Stimulated activated CD4-positive, alpha-beta T cell treated with anti-CD3 and anti-CD28 coated beads, Interleukin-1b, Interleukin-23, amount 100 ng/mL, for 1 hour (primary cell): ENCODE results near the gene CTIF.

Source experiments
- DNase-seq, 2 donors: peaks; one replicate each; pipeline ENCODE4 v3.0.0-alpha.2; 2020; ENCODE audit warnings: low read depth in 2 of 2

The CTIF gene

DNA sequence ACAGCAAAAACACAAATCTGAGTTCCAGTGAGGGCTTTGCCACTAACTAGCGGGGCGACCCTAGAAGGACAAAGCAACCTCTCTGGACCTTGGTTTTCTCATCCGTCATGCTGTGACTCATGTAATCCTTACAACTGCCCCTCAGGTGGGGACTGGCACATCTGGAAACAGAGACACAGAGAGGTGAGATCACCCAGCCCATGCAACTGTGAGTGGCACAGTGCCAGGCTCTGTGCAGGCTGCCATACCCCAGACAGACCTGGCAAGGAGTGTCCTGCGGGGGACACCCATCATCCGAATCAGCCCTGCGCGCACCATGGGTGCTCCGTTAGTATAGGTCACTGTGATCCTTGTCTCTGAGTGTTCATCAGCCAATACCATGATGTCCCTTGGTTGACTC lies 213.6 kb downstream of the CTIF start:
- DNase-seq: no peak

GRCh38 chr18:48752928-48753327 lies 214.1 kb downstream of the CTIF start:
- no peak for DNase-seq

DNA sequence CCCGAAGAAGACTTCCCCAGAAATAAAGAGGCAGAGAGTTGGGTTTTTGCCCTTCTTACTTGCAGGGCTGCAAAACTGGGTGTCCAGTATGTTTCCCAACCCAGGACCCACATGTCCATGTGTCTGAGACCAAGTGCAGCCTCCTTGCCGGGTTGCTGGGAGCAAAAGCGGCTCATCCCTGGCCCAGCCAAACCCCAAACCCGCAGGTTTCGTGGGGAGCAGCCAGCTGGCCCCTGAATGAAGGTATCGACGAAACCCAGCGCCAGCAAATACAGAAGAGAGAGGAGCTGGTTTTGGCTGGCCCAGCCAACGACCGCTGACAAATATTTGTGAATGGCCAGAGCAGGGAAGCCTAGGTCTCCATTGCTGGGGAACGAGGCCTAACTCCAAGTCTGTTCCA lies 214.9 kb downstream of the CTIF start:
- no peak for DNase-seq

DNA sequence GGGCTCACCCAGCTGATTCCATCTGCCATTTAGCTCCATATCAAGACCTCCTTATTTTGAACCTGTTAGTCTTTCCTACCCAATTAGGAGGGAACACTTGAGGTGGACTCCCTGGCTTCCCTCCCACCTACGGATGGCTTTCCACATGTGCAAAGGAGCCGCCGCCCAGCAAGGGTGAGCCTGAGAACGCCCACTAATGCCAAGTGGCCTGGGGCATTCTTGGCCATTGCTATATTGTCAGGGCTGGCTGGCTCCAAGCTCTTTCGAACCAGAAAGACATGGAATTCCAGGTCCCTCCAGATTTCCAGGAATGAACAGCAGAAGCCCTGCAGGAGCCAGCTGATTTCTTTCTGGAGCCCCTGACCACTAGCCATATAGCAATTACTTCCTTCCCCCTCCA lies 215.7 kb downstream of the CTIF start:
- no peak for DNase-seq

- DNase-seq: no peak
These were observed 216.2 kb downstream of the CTIF start for GRCh38 chr18:48754993-48755473.

- DNase-seq: no peak
These were observed 217.8 kb downstream of the CTIF start for GRCh38 chr18:48756511-48757226.

DNA sequence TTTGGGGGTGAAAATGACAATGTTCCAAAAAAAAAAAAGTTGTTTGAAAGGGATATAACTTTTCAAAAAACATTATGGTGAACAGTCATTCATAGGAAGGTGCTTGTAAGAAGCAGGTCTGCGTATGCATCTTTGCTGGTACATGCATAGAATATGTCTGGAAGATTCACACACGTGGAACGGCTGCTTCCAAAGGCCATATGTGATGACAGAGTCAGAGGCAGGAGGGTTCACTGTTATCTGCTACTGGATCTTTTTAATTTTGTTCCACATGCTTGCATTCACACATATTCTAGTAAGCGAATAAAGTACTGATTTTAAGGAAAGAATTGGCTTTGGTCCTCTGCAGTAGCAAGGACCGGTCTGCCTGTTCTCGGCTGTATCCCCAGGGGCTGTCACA lies 218.5 kb downstream of the CTIF start:
- no peak for DNase-seq

GRCh38 chr18:48757906-48758305 lies 219.1 kb downstream of the CTIF start:
- DNase-seq: no peak

DNA sequence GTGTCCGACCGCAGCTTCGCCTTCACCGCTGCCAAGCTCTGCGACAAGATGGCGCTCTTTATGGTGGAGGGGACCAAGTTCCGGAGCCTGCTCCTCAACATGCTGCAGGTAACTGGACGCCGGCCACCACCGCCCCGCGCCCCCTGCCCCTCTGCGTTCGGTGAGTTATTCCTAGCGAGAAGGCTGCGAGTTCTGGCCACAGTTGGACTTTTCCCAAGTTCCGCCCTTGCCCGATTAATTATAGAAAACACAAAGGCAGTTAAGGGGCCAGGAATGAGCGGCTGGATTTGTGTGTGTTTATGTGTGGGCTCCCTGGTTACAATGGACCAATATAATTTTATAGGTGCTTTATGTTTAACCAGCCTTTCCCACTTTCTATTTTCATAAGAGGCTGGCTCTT lies 222.8 kb downstream of the CTIF start:
- DNase-seq: no peak

- no peak for DNase-seq
These were observed 223.2 kb downstream of the CTIF start for GRCh38 chr18:48762022-48762421.

- no peak for DNase-seq
These were observed 224.2 kb downstream of the CTIF start for GRCh38 chr18:48762836-48763718.

GRCh38 chr18:48763719-48764100 lies 224.9 kb downstream of the CTIF start:
- no peak for DNase-seq

GRCh38 chr18:48765053-48765452 lies 226.2 kb downstream of the CTIF start:
- DNase-seq: no peak

GRCh38 chr18:48766026-48766425 lies 227.2 kb downstream of the CTIF start:
- DNase-seq: no peak

- DNase-seq: no peak
These were observed 227.7 kb downstream of the CTIF start for GRCh38 chr18:48766487-48766886.

DNA sequence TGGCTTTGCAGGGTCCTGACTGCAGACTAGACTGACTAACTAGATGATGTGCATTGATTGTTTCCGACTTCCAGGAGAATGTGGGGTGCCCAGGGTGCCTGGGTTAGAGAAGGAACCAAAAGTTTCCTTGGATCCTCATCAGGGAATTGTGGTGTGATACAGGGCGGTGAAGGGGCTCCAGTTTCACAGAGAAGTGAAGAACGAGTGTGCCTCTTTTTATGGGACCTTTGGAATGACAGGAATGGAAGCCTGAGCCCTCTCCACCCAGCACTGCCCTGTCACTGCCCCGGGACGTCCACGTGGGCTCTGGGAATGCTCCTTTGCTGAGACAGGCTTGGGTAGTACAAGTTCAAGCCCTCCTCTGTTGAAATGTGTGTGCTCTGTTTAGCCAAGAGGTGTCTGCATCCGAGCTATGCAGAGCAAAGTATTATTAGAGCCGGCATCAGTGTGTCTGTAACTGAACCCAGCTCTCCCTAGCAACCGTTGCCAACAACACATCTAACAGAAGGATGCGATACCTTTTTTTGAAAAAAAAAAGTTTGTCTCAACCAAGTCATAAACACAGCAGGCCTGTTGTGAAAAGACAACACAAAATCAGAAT lies 228.4 kb downstream of the CTIF start:
- no peak for DNase-seq

DNA sequence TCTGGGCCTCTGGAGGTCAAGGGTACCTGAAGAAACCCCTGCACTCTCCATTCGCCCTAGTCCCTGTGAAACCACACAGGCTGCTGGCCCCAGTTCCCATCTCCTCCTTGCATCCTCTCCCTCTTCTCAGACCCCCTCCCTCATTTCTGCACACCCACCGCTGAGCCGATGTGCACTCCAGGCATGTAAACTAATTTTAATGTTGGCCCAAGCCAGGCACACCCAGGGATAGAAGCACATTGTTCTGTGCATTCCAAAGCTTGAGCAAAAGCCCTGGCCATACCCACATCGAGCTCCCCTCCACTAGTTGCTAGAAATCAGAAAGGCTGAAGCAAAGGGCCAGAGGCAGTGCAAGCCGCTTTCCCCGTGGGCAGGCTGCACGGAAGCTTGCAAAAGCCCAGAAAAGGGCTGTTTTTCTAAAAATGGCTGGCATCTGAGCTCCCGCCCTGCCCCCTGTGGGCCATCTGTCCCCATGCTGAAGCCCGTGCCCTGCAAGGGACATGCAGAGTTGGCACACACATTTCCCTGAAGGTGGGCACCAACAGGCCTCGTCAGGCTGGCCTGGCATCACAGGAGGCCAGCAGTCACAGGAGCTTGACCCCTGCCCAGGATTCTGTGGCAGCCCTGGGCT lies 230.3 kb downstream of the CTIF start:
- no peak for DNase-seq

GRCh38 chr18:48770243-48770642 lies 231.4 kb downstream of the CTIF start:
- DNase-seq: no peak

DNA sequence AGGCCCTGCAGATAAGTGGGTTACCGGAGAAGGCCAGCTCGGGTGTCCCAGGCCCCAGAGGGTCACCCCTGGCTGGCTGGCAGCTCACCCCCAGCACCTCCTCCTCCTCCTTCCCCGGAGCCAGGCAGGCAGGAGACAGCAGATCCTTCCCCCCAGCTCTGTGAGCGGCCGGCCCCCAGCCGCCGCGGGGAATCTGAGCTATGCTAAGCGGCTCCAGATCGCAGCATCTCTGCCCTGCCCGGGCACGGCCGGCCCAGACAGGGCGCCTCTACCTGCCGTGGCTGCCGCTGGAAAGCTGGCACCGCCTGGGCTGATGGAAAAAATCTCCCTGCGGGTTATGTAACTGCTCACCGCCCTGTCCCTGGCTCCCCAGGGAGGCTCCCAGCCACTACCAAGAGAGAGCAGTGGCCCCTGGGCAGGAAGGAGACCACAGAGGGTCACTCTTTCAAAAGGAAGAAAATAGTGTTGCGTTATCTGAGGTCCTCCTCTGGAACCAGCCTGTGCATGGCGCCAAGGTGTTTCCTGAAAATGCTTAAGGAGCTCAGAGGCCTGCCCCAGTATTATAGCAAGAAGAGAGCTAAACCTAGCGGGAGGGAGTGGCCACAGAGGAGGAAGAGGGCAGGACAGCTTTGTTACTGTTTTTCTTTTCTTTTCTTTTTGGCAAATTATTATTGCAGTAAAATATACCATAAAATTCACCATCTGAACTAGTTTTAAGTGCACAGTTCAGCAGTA lies 233.0 kb downstream of the CTIF start:
- DNase-seq: no peak

- no peak for DNase-seq
These were observed 233.6 kb downstream of the CTIF start for GRCh38 chr18:48772457-48772856.

GRCh38 chr18:48773821-48774220 lies 235.0 kb downstream of the CTIF start:
- no peak for DNase-seq

- no peak for DNase-seq
These were observed 236.1 kb downstream of the CTIF start for GRCh38 chr18:48774941-48775340.
